ENCODE results near the gene ABCB6. TPM values are rescaled to one million over a fixed set of nuclear protein-coding genes. Genes with fewer than 3 reads are reported as not detected.

The ABCB6 gene
- total and polyA plus RNA-seq, 10 of the 15 experiments (the other 5 are each of a cell fraction or from before 2014, with no cell fraction given), result 2.3 to 22.1 (median 13.8) TPM

DNA sequence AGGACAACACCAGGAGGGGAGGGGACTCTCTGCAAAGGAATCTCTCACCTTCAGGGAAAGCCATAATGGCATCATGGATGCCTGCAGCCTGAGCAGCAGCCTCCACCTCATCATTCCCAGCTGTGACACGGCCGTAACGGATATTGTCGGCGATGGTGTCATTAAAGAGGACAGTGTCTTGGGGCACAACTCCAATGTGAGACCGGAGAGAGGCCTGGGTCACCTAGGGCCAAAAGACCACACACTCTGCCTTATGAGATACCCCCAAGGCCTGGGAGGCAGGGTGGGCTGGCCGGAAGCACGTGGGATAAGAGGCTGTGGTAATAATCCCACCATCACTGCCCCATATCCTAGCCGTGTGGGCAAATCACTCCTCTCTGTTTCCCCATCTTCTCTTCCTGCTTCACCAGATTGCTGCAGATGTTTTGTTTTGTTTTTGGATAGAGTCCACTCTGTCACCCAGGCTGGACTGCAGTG is 7.8 kb downstream of the ABCB6 start:
- ATAC-seq, result no peak
- Histone ChIP-seq H3K27me3 (replicated peaks in 1 of 2; ENCODE audit: control insufficient read depth in 2 of 2, insufficient read depth in 2 of 2, low read length in 1 of 2) (no peaks in the 10 kb centered on the region), H3K79me2 (ENCODE audit: control insufficient read depth, insufficient read depth, low read length) (no peaks in the 10 kb centered on the region; the same call in 1 of the 2 replicates), H4K20me1 (ENCODE audit: control insufficient read depth, insufficient read depth) (no peaks in the 10 kb centered on the region), H3K4me2 (ENCODE audit: control insufficient read depth, insufficient read depth) (no peak overlapping the region), H3K9ac (ENCODE audit: control insufficient read depth, insufficient read depth, low read length) (no peak overlapping the region), H3K27ac (ENCODE audit: control insufficient read depth, insufficient read depth) (no peak overlapping the region), H3K9me3 (replicated peaks; ENCODE audit: control insufficient read depth, insufficient read depth, low read length) (no peaks in the 10 kb centered on the region), H3K4me1 (ENCODE audit: control insufficient read depth, insufficient read depth, low read length) (peaks cover 7% of the 10 kb centered on the region), H2AFZ (ENCODE audit: control insufficient read depth, low read depth, low read length) (no peak overlapping the region), H3K4me3 (no peak overlapping the region), H3K36me3 (ENCODE audit: control insufficient read depth in 2 of 2, insufficient read depth in 2 of 2, low read length in 1 of 2) (peaks cover 0 to 12% of the 10 kb centered on the region in 2 experiments; a peak in 3 of 4 replicates)
- RAD21 ChIA-PET (ENCODE audit: unreplicated experiment), result interaction anchor here (1.2 to 1.9 kb wide), 2 partner anchors 35 to 52 kb away, joined by 5 to 10 read pairs; partner anchors contain the start of gene CNPPD1
- SMC1A ChIA-PET (ENCODE audit: uncharacterized antibody, unreplicated experiment), result interaction anchor here (0.8 to 1.6 kb wide), 4 partner anchors 38 to 51 kb away, joined by 3 to 6 read pairs (median 3); no protein-coding TSS in a partner anchor
- FAIRE-seq, result no peak
- intact Hi-C loops (cut with micrococcal nuclease; ENCODE audit: unreplicated experiment), result loop anchor here (1.0 kb wide), 1 partner anchor 51 kb away; the partner anchor contains the start of gene NHEJ1
- in situ Hi-C loops (cut with MboI), result no loop called here
- BruUV-seq (replicated peaks), result no TSS peak
- CTCF ChIA-PET, result interaction anchor here (0.6 to 2.5 kb wide), 9 partner anchors 36 to 561 kb away, joined by 3 to 20 read pairs (median 4); partner anchors contain the start of gene SLC23A3
- POLR2A ChIA-PET, result interaction anchor here (0.6 to 1.0 kb wide), 2 partner anchors 31 to 40 kb away, joined by 3 to 11 read pairs; no protein-coding TSS in a partner anchor
- DNase-seq (ENCODE audit: low read depth, low spot score), result no peak
- 88% methylated on average over 9 of the region's 9 CpGs for WGBS (ENCODE audit: insufficient coverage, insufficient replicate concordance, low lambda C conversion rate, missing lambda C conversion rate)
- no peak for TF ChIP-seq DPF2 (IDR thresholded peaks at IDR 0.05)
- no peak for TF ChIP-seq SUZ12 (IDR thresholded peaks at IDR 0.05; ENCODE audit: unreplicated experiment)
- TF ChIP-seq CHD4 (IDR thresholded peaks at IDR 0.05), result no peak
- TF ChIP-seq SREBF2 (IDR thresholded peaks at IDR 0.05; ENCODE audit: low read length), result no peak
- no peak for TF ChIP-seq RUNX3 (IDR thresholded peaks at IDR 0.05; ENCODE audit: low read length)
- TF ChIP-seq, protein P1, sequence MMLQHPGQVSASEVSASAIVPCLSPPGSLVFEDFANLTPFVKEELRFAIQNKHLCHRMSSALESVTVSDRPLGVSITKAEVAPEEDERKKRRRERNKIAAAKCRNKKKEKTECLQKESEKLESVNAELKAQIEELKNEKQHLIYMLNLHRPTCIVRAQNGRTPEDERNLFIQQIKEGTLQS (IDR thresholded peaks at IDR 0.05; ENCODE audit: borderline replicate concordance, extremely low read depth, low read depth, low read length), result no peak
- TF ChIP-seq POLR2AphosphoS5 (IDR thresholded peaks at IDR 0.05; ENCODE audit: low read length), result no peak
- TF ChIP-seq, protein P2, sequence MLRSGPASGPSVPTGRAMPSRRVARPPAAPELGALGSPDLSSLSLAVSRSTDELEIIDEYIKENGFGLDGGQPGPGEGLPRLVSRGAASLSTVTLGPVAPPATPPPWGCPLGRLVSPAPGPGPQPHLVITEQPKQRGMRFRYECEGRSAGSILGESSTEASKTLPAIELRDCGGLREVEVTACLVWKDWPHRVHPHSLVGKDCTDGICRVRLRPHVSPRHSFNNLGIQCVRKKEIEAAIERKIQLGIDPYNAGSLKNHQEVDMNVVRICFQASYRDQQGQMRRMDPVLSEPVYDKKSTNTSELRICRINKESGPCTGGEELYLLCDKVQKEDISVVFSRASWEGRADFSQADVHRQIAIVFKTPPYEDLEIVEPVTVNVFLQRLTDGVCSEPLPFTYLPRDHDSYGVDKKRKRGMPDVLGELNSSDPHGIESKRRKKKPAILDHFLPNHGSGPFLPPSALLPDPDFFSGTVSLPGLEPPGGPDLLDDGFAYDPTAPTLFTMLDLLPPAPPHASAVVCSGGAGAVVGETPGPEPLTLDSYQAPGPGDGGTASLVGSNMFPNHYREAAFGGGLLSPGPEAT (IDR thresholded peaks at IDR 0.05; ENCODE audit: low read depth), result no peak
- no peak for TF ChIP-seq HDAC2 (IDR thresholded peaks at IDR 0.05)
- TF ChIP-seq BACH1 (IDR thresholded peaks at IDR 0.05; ENCODE audit: borderline replicate concordance), result no peak
- TF ChIP-seq, protein P3, sequence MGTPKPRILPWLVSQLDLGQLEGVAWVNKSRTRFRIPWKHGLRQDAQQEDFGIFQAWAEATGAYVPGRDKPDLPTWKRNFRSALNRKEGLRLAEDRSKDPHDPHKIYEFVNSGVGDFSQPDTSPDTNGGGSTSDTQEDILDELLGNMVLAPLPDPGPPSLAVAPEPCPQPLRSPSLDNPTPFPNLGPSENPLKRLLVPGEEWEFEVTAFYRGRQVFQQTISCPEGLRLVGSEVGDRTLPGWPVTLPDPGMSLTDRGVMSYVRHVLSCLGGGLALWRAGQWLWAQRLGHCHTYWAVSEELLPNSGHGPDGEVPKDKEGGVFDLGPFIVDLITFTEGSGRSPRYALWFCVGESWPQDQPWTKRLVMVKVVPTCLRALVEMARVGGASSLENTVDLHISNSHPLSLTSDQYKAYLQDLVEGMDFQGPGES (IDR thresholded peaks at IDR 0.05), result no peak
- TF ChIP-seq, protein P4, sequence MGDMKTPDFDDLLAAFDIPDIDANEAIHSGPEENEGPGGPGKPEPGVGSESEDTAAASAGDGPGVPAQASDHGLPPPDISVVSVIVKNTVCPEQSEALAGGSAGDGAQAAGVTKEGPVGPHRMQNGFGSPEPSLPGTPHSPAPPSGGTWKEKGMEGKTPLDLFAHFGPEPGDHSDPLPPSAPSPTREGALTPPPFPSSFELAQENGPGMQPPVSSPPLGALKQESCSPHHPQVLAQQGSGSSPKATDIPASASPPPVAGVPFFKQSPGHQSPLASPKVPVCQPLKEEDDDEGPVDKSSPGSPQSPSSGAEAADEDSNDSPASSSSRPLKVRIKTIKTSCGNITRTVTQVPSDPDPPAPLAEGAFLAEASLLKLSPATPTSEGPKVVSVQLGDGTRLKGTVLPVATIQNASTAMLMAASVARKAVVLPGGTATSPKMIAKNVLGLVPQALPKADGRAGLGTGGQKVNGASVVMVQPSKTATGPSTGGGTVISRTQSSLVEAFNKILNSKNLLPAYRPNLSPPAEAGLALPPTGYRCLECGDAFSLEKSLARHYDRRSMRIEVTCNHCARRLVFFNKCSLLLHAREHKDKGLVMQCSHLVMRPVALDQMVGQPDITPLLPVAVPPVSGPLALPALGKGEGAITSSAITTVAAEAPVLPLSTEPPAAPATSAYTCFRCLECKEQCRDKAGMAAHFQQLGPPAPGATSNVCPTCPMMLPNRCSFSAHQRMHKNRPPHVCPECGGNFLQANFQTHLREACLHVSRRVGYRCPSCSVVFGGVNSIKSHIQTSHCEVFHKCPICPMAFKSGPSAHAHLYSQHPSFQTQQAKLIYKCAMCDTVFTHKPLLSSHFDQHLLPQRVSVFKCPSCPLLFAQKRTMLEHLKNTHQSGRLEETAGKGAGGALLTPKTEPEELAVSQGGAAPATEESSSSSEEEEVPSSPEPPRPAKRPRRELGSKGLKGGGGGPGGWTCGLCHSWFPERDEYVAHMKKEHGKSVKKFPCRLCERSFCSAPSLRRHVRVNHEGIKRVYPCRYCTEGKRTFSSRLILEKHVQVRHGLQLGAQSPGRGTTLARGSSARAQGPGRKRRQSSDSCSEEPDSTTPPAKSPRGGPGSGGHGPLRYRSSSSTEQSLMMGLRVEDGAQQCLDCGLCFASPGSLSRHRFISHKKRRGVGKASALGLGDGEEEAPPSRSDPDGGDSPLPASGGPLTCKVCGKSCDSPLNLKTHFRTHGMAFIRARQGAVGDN (IDR thresholded peaks at IDR 0.05), result no peak
- TF ChIP-seq CHD1 (IDR thresholded peaks at IDR 0.05; ENCODE audit: low read depth, low read length), result no peak
- no peak for TF ChIP-seq STAT1 (conservative IDR thresholded peaks at IDR 0.05)
- no peak for TF ChIP-seq NFYA (IDR thresholded peaks at IDR 0.05; ENCODE audit: borderline replicate concordance, low read depth, low read length)
- TF ChIP-seq YY1 (IDR thresholded peaks at IDR 0.05; ENCODE audit: low read depth, low read length), result no peak
- TF ChIP-seq MYB (IDR thresholded peaks at IDR 0.05; ENCODE audit: borderline replicate concordance, low read depth, low read length), result no peak

Measured in GM12878 (cell line).